Mesenchymal stem cell (in vitro differentiated cells and primary cell): ENCODE data around the gene MCOLN1.

ENCODE experiments used
- DNase-seq: peaks from one replicate; pipeline ENCODE4 v3.0.0-alpha.2; 2013
- H2AFZ ChIP-seq: one replicate; pipeline ENCODE4 v1.6.1; 2013; ENCODE audit warnings: low read depth, mild to moderate bottlenecking, control low read depth, inconsistent platforms, low read length, moderate library complexity
- H2AK5ac ChIP-seq: 2 replicates; pipeline ENCODE4 v1.6.1; 2013; ENCODE audit warnings: low read length, moderate library complexity, mild to moderate bottlenecking, inconsistent platforms; ENCODE audit not compliant: severe bottlenecking
- H2BK120ac ChIP-seq: one replicate; pipeline ENCODE4 v1.6.1; 2013; ENCODE audit warnings: low read depth, mild to moderate bottlenecking, inconsistent platforms, low read length, moderate library complexity
- H2BK12ac ChIP-seq, 2 experiments: one replicate each; pipeline ENCODE4 v1.6.1; 2013; ENCODE audit warnings: inconsistent platforms in 2 of 2, low read length in 2 of 2, mild to moderate bottlenecking in 2 of 2, moderate library complexity in 2 of 2, control low read depth in 1 of 2
- H2BK15ac ChIP-seq: one replicate; pipeline ENCODE4 v1.6.1; 2013; ENCODE audit warnings: mild to moderate bottlenecking, low read depth, inconsistent platforms; ENCODE audit not compliant: poor library complexity, severe bottlenecking
- H2BK5ac ChIP-seq: 2 replicates; pipeline ENCODE4 v1.6.1; 2013; ENCODE audit warnings: low read depth, mild to moderate bottlenecking, low read length, control low read depth, inconsistent platforms; ENCODE audit not compliant: poor library complexity, severe bottlenecking
- H3K14ac ChIP-seq, 2 experiments: one replicate each; pipeline ENCODE4 v1.6.1; 2013; ENCODE audit warnings: inconsistent platforms in 2 of 2, low read length in 2 of 2, control low read depth in 1 of 2, mild to moderate bottlenecking in 1 of 2, moderate library complexity in 1 of 2
- H3K18ac ChIP-seq, 2 experiments: one replicate each; pipeline ENCODE4 v1.6.1; 2013; ENCODE audit warnings: inconsistent platforms in 2 of 2, low read length in 2 of 2, control low read depth in 1 of 2, low read depth in 1 of 2, mild to moderate bottlenecking in 1 of 2
- H3K23ac ChIP-seq, 2 experiments: one replicate each; pipeline ENCODE4 v1.6.1; 2013; ENCODE audit warnings: inconsistent platforms in 2 of 2, low read length in 2 of 2, mild to moderate bottlenecking in 2 of 2, moderate library complexity in 2 of 2, control low read depth in 1 of 2
- H3K27ac ChIP-seq: 2 replicates; pipeline ENCODE4 v1.5.1; 2013; ENCODE audit warnings: mild to moderate bottlenecking, moderate library complexity, low read length, control low read depth, inconsistent platforms; ENCODE audit not compliant: poor library complexity, severe bottlenecking
- H3K27me3 ChIP-seq, 2 experiments: 2 replicates each; pipeline versions ENCODE4 v1.6.1 to v1.7.0; 2013; ENCODE audit warnings: low read length in 2 of 2, mild to moderate bottlenecking in 2 of 2, moderate library complexity in 2 of 2, control low read depth in 1 of 2, inconsistent platforms in 1 of 2; ENCODE audit not compliant: control insufficient read depth in 1 of 2, insufficient read depth in 1 of 2
- H3K36me3 ChIP-seq, 2 experiments: 2 replicates each; pipeline versions ENCODE4 v1.6.1 to v1.7.0; 2013; ENCODE audit warnings: low read length in 2 of 2, control low read depth in 1 of 2, inconsistent platforms in 1 of 2, low read depth in 1 of 2, mild to moderate bottlenecking in 1 of 2; ENCODE audit not compliant: insufficient read depth in 2 of 2, control insufficient read depth in 1 of 2
- H3K4ac ChIP-seq, 2 experiments: one replicate each; pipeline ENCODE4 v1.6.1; 2013; ENCODE audit warnings: inconsistent platforms in 2 of 2, low read length in 2 of 2, mild to moderate bottlenecking in 2 of 2, moderate library complexity in 2 of 2, control low read depth in 1 of 2, low read depth in 1 of 2
- H3K4me1 ChIP-seq: 2 replicates; pipeline ENCODE4 v1.6.1; 2013; ENCODE audit warnings: low read depth, low read length, control low read depth; ENCODE audit not compliant: control insufficient read depth, insufficient read depth
- H3K4me2 ChIP-seq: 2 replicates; pipeline ENCODE4 v1.6.1; 2013; ENCODE audit warnings: low read length, mild to moderate bottlenecking, inconsistent platforms; ENCODE audit not compliant: poor library complexity, severe bottlenecking
- H3K4me3 ChIP-seq, 2 experiments: 2 replicates each; pipeline versions ENCODE4 v1.5.1 to v1.7.0; 2013; ENCODE audit warnings: low read length in 2 of 2, mild to moderate bottlenecking in 2 of 2, control low read depth in 1 of 2, low read depth in 1 of 2; ENCODE audit not compliant: insufficient read depth in 1 of 2
- H3K79me1 ChIP-seq: replicated peaks from 2 replicates; pipeline ENCODE4 v1.6.1; 2013; ENCODE audit warnings: mild to moderate bottlenecking, control low read depth, low read length, inconsistent platforms; ENCODE audit not compliant: poor library complexity, severe bottlenecking
- H3K9ac ChIP-seq: 2 replicates; pipeline ENCODE4 v1.7.0; 2013; ENCODE audit warnings: mild to moderate bottlenecking, low read length, moderate library complexity
- H3K9me3 ChIP-seq: 2 replicates; pipeline ENCODE4 v1.7.0; 2013; ENCODE audit warnings: mild to moderate bottlenecking, low read length; ENCODE audit not compliant: control insufficient read depth
- H4K8ac ChIP-seq: one replicate; pipeline ENCODE4 v1.6.1; 2013; ENCODE audit warnings: inconsistent platforms, mild to moderate bottlenecking, low read length, moderate library complexity
- H4K91ac ChIP-seq: one replicate; pipeline ENCODE4 v1.6.1; 2013; ENCODE audit warnings: mild to moderate bottlenecking, low read length, inconsistent platforms
- WGBS: methylation state at CpG from one replicate; pipeline ENCODE4 v1.1.7; 2013; ENCODE audit warnings: mixed read lengths; 5-methylcytosine and 5-hydroxymethylcytosine counted together

Gene MCOLN1

GRCh38 chr19:7534531-7535046 is 12.2 kb downstream of the MCOLN1 start:
- DNase-seq = peak; percentile 98
- H2BK120ac ChIP-seq = peak overlapping the region; percentile 11

GRCh38 chr19:7535047-7535997 is 12.9 kb downstream of the MCOLN1 start, which contains the start of gene PNPLA6:
Gene PNPLA6 (plus strand): TSS chr19:7535717. CDS start chr19:7535789, 72 bp downstream.
- Histone ChIP-seq H3K4me2 (peak within 1 kb of the TSS; percentile 91), H3K36me3 (peaks cover 48 to 50% of the 10 kb centered on the region in 2 experiments), H2BK15ac (peak within 1 kb of the TSS; percentile 94), H4K91ac (peak within 1 kb of the TSS; percentile 93), H3K27ac (peak within 1 kb of the TSS; percentile 94), H4K8ac (peak within 1 kb of the TSS; percentile 96), H2BK5ac (peak within 1 kb of the TSS; percentile 8), H3K23ac (peak within 1 kb of the TSS in 1 of 2 experiments; percentile 95), H3K27me3 (no peaks in the 10 kb centered on the region), H2AFZ (peak within 1 kb of the TSS; percentile 46), H3K18ac (peak within 1 kb of the TSS; percentile 93 to 97), H3K9me3 (no peaks in the 10 kb centered on the region), H3K4me3 (peak within 1 kb of the TSS; percentile 92 to 95), H2AK5ac (no peak within 1 kb of the TSS), H2BK120ac (peak within 1 kb of the TSS; percentile 11), H2BK12ac (peak within 1 kb of the TSS; percentile 78 to 81), H3K79me1 (peaks cover 33% of the 10 kb centered on the region), H3K4me1 (peaks cover 20% of the 10 kb centered on the region), H3K14ac (peak within 1 kb of the TSS in 1 of 2 experiments; percentile 86), H3K4ac (peak within 1 kb of the TSS; percentile 85 to 94), H3K9ac (peak within 1 kb of the TSS; percentile 95)
- peak; percentile 95 for DNase-seq
- under 1% methylated on average over 67 of the region's 76 CpGs for WGBS

More at GRCh38 chr19:7534531-7535046, 12.2 kb downstream of the MCOLN1 start:
- Histone ChIP-seq H4K91ac (peak overlapping the region; percentile 87), H3K14ac (peak overlapping the region in 1 of 2 experiments; percentile 76), H3K4me3 (peak overlapping the region; percentile 92 to 95), H3K36me3 (peaks cover 48 to 51% of the 10 kb centered on the region in 2 experiments), H2AFZ (peak overlapping the region; percentile 30), H3K4me1 (peaks cover 20% of the 10 kb centered on the region), H2BK15ac (peak overlapping the region; percentile 94), H3K79me1 (peaks cover 30% of the 10 kb centered on the region), H3K18ac (peak overlapping the region; percentile 93 to 96), H2BK12ac (peak overlapping the region in 1 of 2 experiments; percentile 81), H2AK5ac (no peak overlapping the region), H2BK5ac (peak overlapping the region; percentile 8), H3K27ac (peak overlapping the region; percentile 94), H4K8ac (peak overlapping the region; percentile 92), H3K9me3 (no peaks in the 10 kb centered on the region), H3K27me3 (no peaks in the 10 kb centered on the region), H3K23ac (peak overlapping the region in 1 of 2 experiments; percentile 95), H3K4me2 (peak overlapping the region; percentile 91), H3K4ac (peak overlapping the region; percentile 85 to 94), H3K9ac (peak overlapping the region; percentile 95)
- WGBS = under 1% methylated on average over 27 of the region's 27 CpGs

- Histone ChIP-seq H2AK5ac (no peak overlapping the region), H3K4me3 (peak overlapping the region; percentile 92 to 95), H2BK120ac (no peak overlapping the region), H2BK12ac (peak overlapping the region; percentile 26 to 78), H3K4me2 (peak overlapping the region; percentile 71), H3K9ac (peak overlapping the region; percentile 95), H3K9me3 (no peaks in the 10 kb centered on the region), H2BK5ac (no peak overlapping the region), H4K91ac (peak overlapping the region; percentile 93), H3K36me3 (peaks cover 49 to 53% of the 10 kb centered on the region in 2 experiments), H3K4me1 (peaks cover 20% of the 10 kb centered on the region), H3K4ac (peak overlapping the region; percentile 19 to 84), H4K8ac (peak overlapping the region; percentile 96), H3K18ac (peak overlapping the region; percentile 88 to 97), H3K27ac (no peak overlapping the region), H3K14ac (peak overlapping the region in 1 of 2 experiments; percentile 86), H3K23ac (no peak overlapping the region), H2AFZ (peak overlapping the region; percentile 46), H3K27me3 (no peaks in the 10 kb centered on the region), H2BK15ac (no peak overlapping the region), H3K79me1 (peaks cover 39% of the 10 kb centered on the region)
- no peak for DNase-seq
- 43% methylated on average over 18 of the region's 30 CpGs for WGBS
Measured at GRCh38 chr19:7535998-7536695, 13.7 kb downstream of the MCOLN1 start.
